Thoracic aorta (tissue), 2 donors: ENCODE measurements around the gene KIAA0232. TPM values are rescaled to one million over a fixed set of nuclear protein-coding genes. Genes with fewer than 3 reads are reported as not detected.
"Not testable (repeated sequence)": the region's sequence is repeated elsewhere in the genome, so short reads cannot be mapped to it uniquely, and the experiment has no call there.

Experiments
- ATAC-seq: fragments of 150-250 bp; one replicate; pipeline ENCODE4 v1.8.0; 2017; ENCODE audit warnings: low read depth; ENCODE audit not compliant: insufficient number of reproducible peaks, low FRiP score
- DNase-seq: peaks from one replicate; pipeline ENCODE4 v3.0.0-alpha.2; 2020; ENCODE audit warnings: low spot score
- H3K27ac ChIP-seq, 2 donors: fragments of 200-600 bp; sonication (generic); 1 replicate in 1 of 2; 2 replicates in 1 of 2; pipeline ENCODE4 v1.5.1; 2016; ENCODE audit warnings: mild to moderate bottlenecking in 2 of 2, moderate library complexity in 2 of 2
- H3K27me3 ChIP-seq: fragments of 200-600 bp; sonication (generic); replicated peaks from 2 replicates; pipeline ENCODE4 v1.6.0; 2016; ENCODE audit warnings: mild to moderate bottlenecking; ENCODE audit not compliant: insufficient read depth
- H3K36me3 ChIP-seq: fragments of 200-600 bp; sonication (generic); one replicate; pipeline ENCODE4 v1.5.1; 2016
- H3K4me1 ChIP-seq, 2 donors: fragments of 200-600 bp; sonication (generic); 1 replicate in 1 of 2; 2 replicates in 1 of 2; pipeline versions ENCODE4 v1.5.1 to v1.6.0; 2016; ENCODE audit warnings: low read depth in 2 of 2, mild to moderate bottlenecking in 1 of 2; ENCODE audit not compliant: control insufficient read depth in 1 of 2
- H3K4me3 ChIP-seq: fragments of 200-600 bp; sonication (generic); 2 replicates; pipeline ENCODE4 v1.5.1; 2016; ENCODE audit warnings: mild to moderate bottlenecking
- H3K9me3 ChIP-seq: fragments of 200-600 bp; sonication (generic); 2 replicates; pipeline ENCODE4 v1.5.1; 2016
- CTCF ChIP-seq: fragments of 200-600 bp; sonication (generic); IDR thresholded peaks from one replicate; pipeline ENCODE4 v1.5.1; 2019; ENCODE audit warnings: antibody characterized with exemption
- total RNA-seq, 2 donors: library from RNA; depleted of rRNA; stranded (reverse); fragments of >200 nt; gene quantifications; one replicate each; pipeline versions ENCODE4 v1.1.0 to v1.2.3, GENCODE V29; 2016

KIAA0232 gene
- total RNA-seq, 2 donors from 2014 or later = 56.9 to 80.8 TPM

GRCh38 chr4:6887591-6888371 lies 105.3 kb downstream of the KIAA0232 start:
- TF ChIP-seq CTCF = no peak
- peaks cover 10 to 22% of the 10 kb centered on the region in 2 donors for H3K4me1 ChIP-seq
- H3K27ac ChIP-seq = no peak overlapping the region
- H3K4me3 ChIP-seq = no peak overlapping the region
- H3K9me3 ChIP-seq = no peaks in the 10 kb centered on the region
- no peaks in the 10 kb centered on the region for H3K27me3 ChIP-seq
- ATAC-seq (no peak), DNase-seq (no peak)
- no peaks in the 10 kb centered on the region for H3K36me3 ChIP-seq

- no peaks in the 10 kb centered on the region for H3K36me3 ChIP-seq
- no peak overlapping the region for H3K4me3 ChIP-seq
- no peak for ATAC-seq
- no peak for TF ChIP-seq CTCF
- no peak overlapping the region for H3K27ac ChIP-seq
- DNase-seq = no peak
- peaks cover 10 to 22% of the 10 kb centered on the region in 2 donors for H3K4me1 ChIP-seq
- no peaks in the 10 kb centered on the region for H3K27me3 ChIP-seq
- H3K9me3 ChIP-seq = no peaks in the 10 kb centered on the region
Measured at GRCh38 chr4:6888506-6889071, 106.1 kb downstream of the KIAA0232 start.

- Histone ChIP-seq H3K27me3 (no peaks in the 10 kb centered on the region), H3K9me3 (no peaks in the 10 kb centered on the region), H3K36me3 (no peaks in the 10 kb centered on the region), H3K27ac (no peak overlapping the region), H3K4me3 (no peak overlapping the region), H3K4me1 (peaks cover 10 to 22% of the 10 kb centered on the region in 2 donors)
- ATAC-seq = no peak
- no peak for DNase-seq
- no peak for TF ChIP-seq CTCF
Measured at GRCh38 chr4:6889101-6889735, 106.7 kb downstream of the KIAA0232 start.

GRCh38 chr4:6889736-6890324 lies 107.3 kb downstream of the KIAA0232 start:
- H3K9me3 ChIP-seq = no peaks in the 10 kb centered on the region
- no peaks in the 10 kb centered on the region for H3K36me3 ChIP-seq
- TF ChIP-seq CTCF = no peak
- H3K4me3 ChIP-seq = no peak overlapping the region
- no peak for ATAC-seq
- no peak overlapping the region for H3K27ac ChIP-seq
- H3K4me1 ChIP-seq = peaks cover 10 to 22% of the 10 kb centered on the region in 2 donors
- no peak for DNase-seq
- H3K27me3 ChIP-seq = no peaks in the 10 kb centered on the region

GRCh38 chr4:6890358-6890757 lies 107.8 kb downstream of the KIAA0232 start:
- Histone ChIP-seq H3K27me3 (no peaks in the 10 kb centered on the region), H3K4me3 (no peak overlapping the region), H3K27ac (no peak overlapping the region), H3K36me3 (no peaks in the 10 kb centered on the region), H3K9me3 (no peaks in the 10 kb centered on the region), H3K4me1 (peaks cover 10 to 17% of the 10 kb centered on the region in 2 donors)
- no peak for TF ChIP-seq CTCF
- ATAC-seq (no peak), DNase-seq (no peak)

GRCh38 chr4:6890971-6891370 lies 108.4 kb downstream of the KIAA0232 start:
- H3K27ac ChIP-seq, H3K36me3 ChIP-seq, H3K9me3 ChIP-seq, DNase-seq, H3K4me3 ChIP-seq, H3K27me3 ChIP-seq, ATAC-seq: not testable (repeated sequence)
- peaks cover 8 to 11% of the 10 kb centered on the region in 2 donors for H3K4me1 ChIP-seq
